DMS114 treated with DMSO at 0.1 percent for 48 hours (cell line): Measurements from ENCODE around the gene ASB2.

ENCODE experiments used
- DNase-seq: peaks from one replicate; lab custom pipeline; 2025; ENCODE audit not compliant: unreplicated experiment; lab: John Stamatoyannopoulos, UW

Gene ASB2

DNA sequence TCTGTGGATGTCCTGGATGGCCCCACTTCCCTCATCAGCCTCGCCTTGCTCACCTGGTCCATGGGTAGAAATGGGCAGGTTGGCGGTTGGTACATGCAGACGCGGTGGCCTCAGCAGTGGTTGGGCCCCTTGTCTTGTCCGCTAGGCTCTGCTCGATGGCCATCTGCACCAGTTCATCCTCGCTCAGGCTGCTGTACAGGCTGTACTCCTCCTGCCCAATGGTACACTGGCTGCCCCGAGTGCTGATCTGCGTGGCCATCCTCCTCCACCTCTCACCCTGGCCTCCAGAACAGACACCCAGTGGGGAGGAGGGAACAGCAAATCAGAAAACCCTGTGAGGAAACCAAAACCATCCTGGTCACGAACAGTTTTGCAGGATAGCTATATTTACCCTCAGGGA lies 12.1 kb downstream of the ASB2 start:
- no peak for DNase-seq

GRCh38 chr14:93963692-93964091 lies 12.7 kb downstream of the ASB2 start:
- DNase-seq = no peak

DNA sequence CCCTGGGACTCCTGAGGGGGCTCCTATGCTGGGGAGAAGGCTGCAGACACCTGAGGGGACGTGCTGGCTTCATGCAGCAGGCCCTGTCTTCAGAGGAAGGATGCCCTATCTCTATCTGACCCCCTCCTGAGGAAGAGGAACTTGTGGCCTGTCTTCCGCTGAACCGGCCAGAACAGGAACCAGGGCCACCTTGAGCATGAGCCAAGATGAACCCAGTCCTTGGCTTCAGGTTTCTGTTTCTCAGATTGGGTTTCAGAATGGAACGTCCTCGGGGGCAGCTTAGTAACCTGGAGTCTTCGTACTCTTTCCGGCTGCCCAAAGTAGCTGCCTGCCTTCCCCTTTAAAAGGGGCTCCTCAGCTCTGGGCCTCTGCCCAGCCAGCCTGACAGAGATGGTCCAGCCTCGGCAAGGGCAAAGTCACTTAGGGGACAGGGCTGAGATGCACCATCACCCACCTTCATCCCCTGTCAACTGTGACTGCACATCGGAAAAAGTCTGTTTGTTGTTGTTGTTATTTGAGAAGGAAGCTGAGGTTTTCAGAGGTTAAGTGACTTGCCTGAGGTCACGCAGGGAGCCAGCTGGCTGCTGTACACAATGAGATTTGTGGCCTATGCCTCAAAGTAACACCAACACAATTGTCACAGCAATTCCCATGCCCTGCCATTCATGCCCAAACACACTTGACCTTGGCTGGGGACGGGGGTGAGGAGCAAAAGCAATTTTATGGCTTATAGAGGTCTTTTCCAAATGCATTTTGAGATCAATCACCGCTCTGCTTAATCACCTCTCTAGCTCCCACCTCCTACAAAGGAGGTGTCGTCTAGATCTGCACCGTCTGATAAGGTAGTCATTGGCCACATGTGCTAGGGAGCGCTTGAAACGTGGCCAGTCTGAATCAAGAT lies 13.4 kb downstream of the ASB2 start:
- DNase-seq = no peak

GRCh38 chr14:93961620-93962019 lies 14.8 kb downstream of the ASB2 start:
- DNase-seq = no peak

- no peak for DNase-seq
Measured at GRCh38 chr14:93960774-93961438, 15.5 kb downstream of the ASB2 start.

GRCh38 chr14:93960108-93960475 lies 16.3 kb downstream of the ASB2 start:
- DNase-seq = no peak

DNA sequence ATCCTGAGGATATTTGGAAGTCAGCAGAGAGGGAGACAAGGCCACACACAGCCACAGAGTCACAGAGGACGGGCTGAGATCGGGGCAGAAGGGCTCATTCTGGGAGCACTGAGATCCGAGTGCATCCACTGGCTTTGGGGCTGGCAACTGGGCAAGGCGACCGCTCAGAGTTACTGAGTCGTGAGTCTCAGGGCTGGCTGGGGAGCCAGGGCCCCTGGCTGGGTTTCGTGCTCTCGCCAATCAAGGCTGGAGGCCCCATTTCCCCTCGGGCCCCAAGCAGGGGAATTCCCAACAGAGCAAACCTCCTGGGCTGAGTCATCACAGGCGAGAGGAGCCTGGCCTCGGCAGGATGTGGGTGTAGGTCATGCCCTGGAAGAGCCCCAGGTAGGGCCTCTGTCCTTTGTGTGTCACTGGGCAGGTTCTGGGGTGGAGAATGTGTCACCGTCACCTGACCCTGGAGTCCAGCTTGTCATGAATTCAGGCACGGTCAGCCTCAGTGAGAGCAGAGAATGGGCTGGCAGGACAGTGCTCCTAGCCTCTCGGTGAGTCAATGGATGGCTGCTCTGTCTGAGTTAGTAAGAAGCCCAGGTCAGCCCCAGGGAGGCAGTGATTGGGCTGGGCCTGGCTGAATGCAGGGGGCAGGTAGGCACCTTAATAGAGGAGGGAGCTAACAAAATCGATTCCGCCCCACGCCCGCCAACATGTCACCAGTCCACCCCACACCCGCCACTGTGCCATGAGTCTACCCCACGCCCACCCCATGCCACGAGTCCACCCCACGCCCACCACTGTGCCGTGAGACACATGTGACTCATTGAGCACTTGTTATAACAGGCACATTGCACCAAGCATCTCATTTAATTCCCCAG lies 16.9 kb downstream of the ASB2 start:
- DNase-seq = no peak

DNA sequence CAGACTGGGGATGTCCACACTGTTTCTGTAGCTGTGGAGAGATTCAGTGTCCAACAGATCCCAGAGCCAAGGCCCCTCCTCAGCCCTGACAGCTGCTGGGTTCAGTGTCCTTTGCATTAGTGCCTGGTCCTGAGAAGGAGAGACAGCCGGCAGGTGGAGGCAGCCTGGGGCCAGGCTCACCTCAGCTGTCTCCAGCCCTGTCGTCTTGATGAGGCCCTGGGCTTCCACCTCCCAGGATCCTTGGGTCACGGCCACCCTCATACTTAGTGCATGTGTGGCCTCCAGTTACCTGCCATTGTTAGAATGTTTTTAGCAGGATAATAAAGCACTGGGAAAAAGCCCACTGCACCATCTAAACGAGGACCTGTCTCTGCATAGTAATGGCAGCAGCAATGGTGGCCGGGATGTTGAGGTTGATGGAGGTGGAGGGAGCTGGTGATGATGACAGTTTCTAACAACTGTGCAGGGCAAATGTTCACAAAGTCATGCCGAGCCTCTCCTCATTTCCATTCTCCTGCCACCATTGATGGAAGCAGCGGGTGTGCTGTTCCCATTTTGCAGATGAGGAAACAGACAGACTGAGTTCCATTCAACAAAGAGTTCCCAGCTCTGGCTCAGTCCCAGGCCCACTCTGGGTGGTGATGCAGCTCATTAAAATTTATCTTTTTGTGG lies 17.7 kb downstream of the ASB2 start:
- no peak for DNase-seq

- DNase-seq = no peak
Measured at GRCh38 chr14:93957751-93958566, 18.4 kb downstream of the ASB2 start.

GRCh38 chr14:93957333-93957710 lies 19.0 kb downstream of the ASB2 start:
- no peak for DNase-seq

DNA sequence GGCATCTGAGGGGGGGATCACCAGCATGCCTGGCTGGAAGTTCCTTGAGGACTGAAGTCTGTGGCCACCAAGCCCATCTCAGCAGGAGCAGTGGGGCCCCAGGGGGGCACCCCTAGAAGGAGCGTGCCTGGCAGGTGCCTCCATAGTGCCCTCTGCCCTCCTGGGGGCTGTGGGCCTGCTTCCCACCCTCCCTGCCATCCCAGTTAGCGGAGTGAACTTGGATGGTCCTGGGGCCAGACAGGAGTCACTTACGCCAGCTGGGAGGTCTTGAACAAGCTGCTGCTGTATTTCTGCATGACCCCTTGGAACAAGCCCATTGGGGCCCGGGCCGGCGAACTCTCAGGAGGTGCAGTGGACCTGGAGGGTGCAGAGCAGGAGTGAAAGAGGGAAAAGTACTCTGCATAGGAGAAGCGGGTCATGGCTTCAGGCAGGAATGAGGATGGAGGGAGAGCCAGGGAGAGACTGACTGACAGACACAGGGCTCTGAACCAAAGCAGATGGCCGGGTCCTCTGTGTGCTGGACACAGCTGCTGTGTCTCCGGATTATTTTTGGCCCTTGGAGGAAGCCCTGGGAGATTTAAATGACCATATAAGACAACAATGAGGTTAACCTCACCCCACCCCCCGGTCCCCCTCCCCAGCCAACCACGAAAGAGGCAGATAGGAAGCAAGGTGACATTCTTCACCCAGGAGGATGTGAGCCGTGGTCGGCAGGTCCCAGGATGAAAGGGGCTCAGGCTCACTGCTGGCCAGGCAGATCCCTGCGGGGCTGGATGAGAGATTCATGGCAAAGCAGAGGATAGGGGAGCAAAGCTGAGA lies 19.6 kb downstream of the ASB2 start:
- DNase-seq = no peak

GRCh38 chr14:93955850-93956481 lies 20.4 kb downstream of the ASB2 start:
- no peak for DNase-seq

DNA sequence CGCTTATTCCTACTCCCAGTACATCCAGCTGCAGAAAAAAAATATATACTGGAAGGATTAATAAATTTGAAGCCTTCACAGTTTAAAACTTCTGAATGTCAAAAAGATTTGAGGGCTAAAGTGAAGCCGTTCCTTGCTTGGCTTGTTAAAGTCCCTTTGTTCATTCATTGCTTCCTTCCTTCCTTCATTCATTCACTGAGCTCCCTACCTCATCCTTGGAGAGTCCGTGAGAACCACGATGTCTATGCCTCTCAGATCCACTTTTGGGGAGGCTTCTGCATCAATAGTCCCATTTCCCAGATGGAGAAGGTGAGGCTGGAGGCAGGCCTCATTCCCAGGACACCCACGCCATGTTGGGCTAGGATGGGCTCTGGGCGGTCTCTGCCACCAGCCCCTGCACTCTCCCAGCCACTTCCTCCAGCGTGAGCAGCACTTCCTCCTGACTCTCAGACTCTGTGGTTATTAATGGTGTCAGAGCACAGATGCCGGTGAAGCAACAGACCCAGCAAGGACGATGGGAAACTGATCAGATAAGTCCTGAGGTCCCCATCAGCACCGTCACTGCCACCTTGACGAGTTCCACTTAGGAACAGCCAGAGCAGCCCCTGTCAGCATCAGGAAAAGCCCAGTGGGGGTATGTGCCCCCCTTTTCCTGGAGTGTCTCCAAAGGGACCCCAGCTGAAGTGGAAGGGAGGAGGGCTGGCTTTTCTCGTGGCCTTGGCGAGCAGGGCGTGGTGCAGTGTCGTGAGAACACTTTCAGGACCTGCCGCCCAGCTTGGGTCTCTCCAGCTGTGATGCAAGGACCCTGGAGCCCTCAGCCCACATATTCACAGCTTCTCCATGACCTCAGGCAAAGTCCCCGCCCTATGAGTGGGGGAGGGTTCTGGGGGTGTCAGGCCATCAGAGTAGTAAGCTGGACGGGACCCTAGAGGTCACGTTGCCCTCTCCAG lies 21.2 kb downstream of the ASB2 start:
- no peak for DNase-seq

DNA sequence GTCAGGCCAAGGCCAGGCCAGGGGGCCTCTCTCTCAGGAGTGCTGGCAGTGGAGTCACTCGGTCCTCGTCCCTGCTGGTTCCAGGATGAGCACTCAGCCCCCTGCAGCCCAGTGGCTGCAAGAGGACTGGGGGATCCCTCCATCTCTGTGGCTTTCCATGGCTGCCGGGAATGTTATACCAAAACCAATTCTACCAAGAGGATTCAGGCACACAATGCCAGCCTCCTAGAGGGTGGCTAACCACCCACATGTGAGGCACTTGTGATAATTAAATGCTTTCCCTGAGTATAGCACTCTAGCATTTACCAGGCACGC lies 21.9 kb downstream of the ASB2 start:
- DNase-seq = no peak

GRCh38 chr14:93953739-93954515 lies 22.4 kb downstream of the ASB2 start:
- no peak for DNase-seq

GRCh38 chr14:93953263-93953662 lies 23.1 kb downstream of the ASB2 start:
- no peak for DNase-seq

DNA sequence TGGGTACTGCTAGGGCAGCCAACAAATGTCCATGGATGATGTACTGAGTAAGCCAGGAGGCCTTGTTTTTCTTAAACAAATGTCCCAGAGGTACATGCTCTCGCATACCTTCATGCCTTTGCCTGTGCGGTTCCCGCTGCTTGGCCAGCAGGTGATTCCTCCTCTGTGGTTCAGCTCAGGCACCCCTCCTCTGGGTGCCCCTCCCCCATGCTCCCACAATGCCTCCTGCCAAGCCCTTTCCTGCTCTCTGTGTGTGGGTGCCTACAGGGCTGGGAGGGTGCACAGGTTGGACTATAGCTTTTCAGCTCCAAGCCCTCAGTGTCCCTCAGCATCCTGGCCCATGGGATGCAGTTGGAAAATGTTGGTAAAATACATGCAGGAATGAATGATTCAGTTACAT lies 23.5 kb downstream of the ASB2 start:
- no peak for DNase-seq
